Measurements from ENCODE around the gene TMEM86B.

- TF ChIP-seq EZH2 (IDR thresholded peaks at IDR 0.05; ENCODE audit: low read length), result no peak
- TF ChIP-seq, protein P1, sequence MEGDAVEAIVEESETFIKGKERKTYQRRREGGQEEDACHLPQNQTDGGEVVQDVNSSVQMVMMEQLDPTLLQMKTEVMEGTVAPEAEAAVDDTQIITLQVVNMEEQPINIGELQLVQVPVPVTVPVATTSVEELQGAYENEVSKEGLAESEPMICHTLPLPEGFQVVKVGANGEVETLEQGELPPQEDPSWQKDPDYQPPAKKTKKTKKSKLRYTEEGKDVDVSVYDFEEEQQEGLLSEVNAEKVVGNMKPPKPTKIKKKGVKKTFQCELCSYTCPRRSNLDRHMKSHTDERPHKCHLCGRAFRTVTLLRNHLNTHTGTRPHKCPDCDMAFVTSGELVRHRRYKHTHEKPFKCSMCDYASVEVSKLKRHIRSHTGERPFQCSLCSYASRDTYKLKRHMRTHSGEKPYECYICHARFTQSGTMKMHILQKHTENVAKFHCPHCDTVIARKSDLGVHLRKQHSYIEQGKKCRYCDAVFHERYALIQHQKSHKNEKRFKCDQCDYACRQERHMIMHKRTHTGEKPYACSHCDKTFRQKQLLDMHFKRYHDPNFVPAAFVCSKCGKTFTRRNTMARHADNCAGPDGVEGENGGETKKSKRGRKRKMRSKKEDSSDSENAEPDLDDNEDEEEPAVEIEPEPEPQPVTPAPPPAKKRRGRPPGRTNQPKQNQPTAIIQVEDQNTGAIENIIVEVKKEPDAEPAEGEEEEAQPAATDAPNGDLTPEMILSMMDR (optimal IDR thresholded peaks at IDR 0.05 in 1 of 3, IDR thresholded peaks at IDR 0.05 in 1 of 3, conservative IDR thresholded peaks at IDR 0.05 in 1 of 3; ENCODE audit: extremely low read depth in 1 of 3, insufficient read depth in 2 of 3, low read length in 3 of 3), result no peak
Measured at GRCh38 chr19:55246462-55247451, 18.2 kb upstream of the TMEM86B start.
